Cardiac fibroblast (primary cell): Measurements from ENCODE around the gene OR8B4.

Source experiments
- DNase-seq, 2 donors: peaks; one replicate each; pipeline versions ENCODE4 v3.0.0 to v3.0.0-alpha.2; 2010; ENCODE audit warnings: low read depth in 2 of 2
- H3K4me3 ChIP-seq, 2 donors: replicated peaks in 1 of 2; 1 replicate in 1 of 2; 2 replicates in 1 of 2; pipeline ENCODE4 v1.5.1; 2011; ENCODE audit warnings: low read depth in 2 of 2, low read length in 2 of 2, mild to moderate bottlenecking in 2 of 2, moderate library complexity in 1 of 2
- TF ChIP-seq, protein P1 (sequence below): IDR thresholded peaks from one replicate; pipeline ENCODE4 v1.5.1; 2011; ENCODE audit warnings: low read depth, mild to moderate bottlenecking, low read length, inconsistent platforms

Gene OR8B4

GRCh38 chr11:124424384-124424921 lies at the start of gene OR8B4:
Gene OR8B4 (minus strand): TSS chr11:124424871. CDS start chr11:124424871, 0 bp downstream.
- no peak within 1 kb of the TSS for H3K4me3 ChIP-seq
- TF ChIP-seq, protein P1, sequence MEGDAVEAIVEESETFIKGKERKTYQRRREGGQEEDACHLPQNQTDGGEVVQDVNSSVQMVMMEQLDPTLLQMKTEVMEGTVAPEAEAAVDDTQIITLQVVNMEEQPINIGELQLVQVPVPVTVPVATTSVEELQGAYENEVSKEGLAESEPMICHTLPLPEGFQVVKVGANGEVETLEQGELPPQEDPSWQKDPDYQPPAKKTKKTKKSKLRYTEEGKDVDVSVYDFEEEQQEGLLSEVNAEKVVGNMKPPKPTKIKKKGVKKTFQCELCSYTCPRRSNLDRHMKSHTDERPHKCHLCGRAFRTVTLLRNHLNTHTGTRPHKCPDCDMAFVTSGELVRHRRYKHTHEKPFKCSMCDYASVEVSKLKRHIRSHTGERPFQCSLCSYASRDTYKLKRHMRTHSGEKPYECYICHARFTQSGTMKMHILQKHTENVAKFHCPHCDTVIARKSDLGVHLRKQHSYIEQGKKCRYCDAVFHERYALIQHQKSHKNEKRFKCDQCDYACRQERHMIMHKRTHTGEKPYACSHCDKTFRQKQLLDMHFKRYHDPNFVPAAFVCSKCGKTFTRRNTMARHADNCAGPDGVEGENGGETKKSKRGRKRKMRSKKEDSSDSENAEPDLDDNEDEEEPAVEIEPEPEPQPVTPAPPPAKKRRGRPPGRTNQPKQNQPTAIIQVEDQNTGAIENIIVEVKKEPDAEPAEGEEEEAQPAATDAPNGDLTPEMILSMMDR: no peak
- DNase-seq: no peak

- TF ChIP-seq, protein P1: no peak
- H3K4me3 ChIP-seq: no peak overlapping the region
- no peak for DNase-seq
Observed at GRCh38 chr11:124474079-124474478, 49.4 kb upstream of the OR8B4 start.

DNA sequence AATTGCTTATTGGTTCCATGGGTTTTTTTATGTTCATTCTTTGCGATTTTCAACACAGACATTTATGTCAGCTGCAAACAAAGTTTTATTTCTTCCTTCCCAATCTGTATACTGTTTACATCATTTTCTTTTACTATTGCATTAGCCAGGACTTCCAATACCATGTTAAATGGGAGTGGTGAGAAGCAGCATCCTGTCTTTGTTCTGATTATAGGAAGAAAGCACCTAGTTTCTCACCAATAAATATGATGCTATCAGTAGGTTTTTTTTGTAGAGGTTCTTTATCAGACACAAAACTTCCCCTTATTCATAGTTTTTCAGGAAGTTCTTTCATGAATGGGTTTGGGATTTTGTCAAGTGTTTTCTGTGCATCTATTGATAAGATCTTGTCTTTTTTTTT lies 48.8 kb upstream of the OR8B4 start:
- TF ChIP-seq, protein P1: no peak
- no peak for DNase-seq
- H3K4me3 ChIP-seq: no peak overlapping the region

DNA sequence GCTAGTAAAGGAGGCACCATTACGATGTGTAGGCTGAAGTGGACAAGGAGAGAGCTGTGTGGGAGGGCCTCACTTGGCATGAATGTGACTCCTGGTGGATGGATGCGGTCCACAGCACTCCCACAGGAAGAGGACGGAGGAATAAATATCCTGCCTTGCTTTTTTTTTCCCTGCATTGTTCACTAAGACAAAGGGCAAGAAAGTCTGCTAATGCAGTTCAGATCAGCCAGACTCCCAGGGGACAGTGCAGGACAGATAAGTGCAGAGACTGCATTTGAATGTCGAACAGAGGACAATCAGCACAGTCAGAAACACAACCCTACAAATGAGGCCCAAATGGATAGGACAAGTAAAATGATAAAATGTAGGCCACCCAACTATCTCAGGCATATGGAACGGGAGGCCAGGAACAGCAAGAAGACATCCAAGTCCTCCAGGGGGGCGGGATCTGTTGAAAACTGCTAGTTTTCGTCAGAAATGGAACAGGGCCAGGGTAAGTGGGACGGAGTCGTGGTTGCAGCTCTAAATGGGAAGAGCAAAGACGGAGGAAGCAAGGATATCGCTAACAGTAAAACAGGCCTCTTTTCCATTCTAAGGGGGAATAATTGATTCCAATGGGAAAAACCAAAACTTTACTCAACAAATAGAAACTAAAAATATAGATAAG lies 46.0 kb upstream of the OR8B4 start:
- DNase-seq: peak; percentile 51 to 78
- no peak overlapping the region for H3K4me3 ChIP-seq
- TF ChIP-seq, protein P1: no peak

DNA sequence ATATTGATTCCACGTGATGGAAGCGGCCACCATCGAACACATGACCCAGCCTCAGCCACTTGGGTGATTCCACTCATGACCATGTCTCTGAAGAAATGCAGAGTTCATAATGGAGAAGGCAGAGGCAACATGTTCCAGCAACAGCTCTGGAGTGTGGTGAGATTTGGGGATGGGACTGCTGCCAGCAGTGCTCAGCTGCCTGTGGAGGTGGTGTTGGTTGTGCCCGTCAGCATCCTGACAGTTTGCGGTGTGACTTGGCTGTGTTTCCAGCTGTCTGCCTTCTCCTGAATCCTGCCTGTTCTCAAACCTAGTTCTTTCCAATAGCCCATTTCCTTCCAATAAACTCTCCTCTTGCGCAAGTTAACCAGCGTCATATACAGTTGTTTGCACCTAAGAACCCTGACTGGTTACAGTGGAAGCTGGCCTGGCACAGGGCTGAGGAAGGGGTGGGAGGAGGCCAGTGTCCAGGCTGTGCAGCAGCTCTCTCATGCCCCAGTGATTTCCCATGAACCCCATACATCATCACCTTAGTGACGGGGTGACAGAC lies 42.8 kb upstream of the OR8B4 start:
- H3K4me3 ChIP-seq: no peak overlapping the region
- TF ChIP-seq, protein P1: no peak
- DNase-seq: peak; percentile 17 to 76

DNA sequence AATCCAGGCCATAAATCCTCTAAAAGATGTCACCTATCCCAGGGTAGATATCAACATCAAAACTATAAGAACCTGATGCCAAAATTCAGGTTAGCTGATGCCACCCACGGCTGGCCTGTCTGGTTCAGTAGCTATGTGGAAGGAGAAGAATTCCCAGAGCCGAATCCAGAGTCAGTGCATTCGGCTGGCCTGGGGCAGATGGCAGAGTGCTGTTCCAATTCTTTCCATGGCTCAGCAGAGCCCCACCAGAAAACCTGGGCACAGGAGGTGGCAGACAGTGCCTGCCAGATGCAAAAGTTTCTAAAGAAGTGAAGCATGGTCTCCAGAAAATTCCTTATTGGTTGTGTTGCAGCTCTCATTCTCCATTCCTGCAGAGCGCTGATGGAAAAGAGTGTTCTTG lies 40.7 kb upstream of the OR8B4 start:
- H3K4me3 ChIP-seq: no peak overlapping the region
- TF ChIP-seq, protein P1: no peak
- no peak for DNase-seq
